K562 (cell line): ENCODE data around the gene PACSIN3. TPM values are rescaled to one million over a fixed set of nuclear protein-coding genes. Genes with fewer than 3 reads are reported as not detected.
A peak's percentile ranks its signal among the peaks of the same experiment; 100 is the strongest.

Experiments
- CTBP1 ChIP-seq: fragments of 450-650 bp; IDR thresholded peaks from 2 replicates; pipeline ENCODE4 v1.6.1; 2016; ENCODE audit warnings: borderline replicate concordance
- DACH1 ChIP-seq: fragments of 450-650 bp; IDR thresholded peaks from 2 replicates; pipeline ENCODE4 v1.6.1; 2018; ENCODE audit not compliant: partially characterized antibody
- E2F1 ChIP-seq: sonication (generic); formaldehyde crosslinking; IDR thresholded peaks from 2 replicates; pipeline ENCODE4 v1.8.1; 2023; ENCODE audit warnings: mild to moderate bottlenecking, missing genetic modification reagents, moderate library complexity
- FOSL1 ChIP-seq: fragments of 200-800 bp; sonication (Bioruptor generic); conservative IDR thresholded peaks from 2 replicates; pipeline ENCODE4 v1.6.1; 2016; ENCODE audit warnings: missing genetic modification characterization, missing compliant biosample characterization
- KAT7 ChIP-seq: sonication (generic); formaldehyde crosslinking; IDR thresholded peaks from 2 replicates; pipeline ENCODE4 v1.8.0; 2022; ENCODE audit warnings: missing genetic modification reagents, mild to moderate bottlenecking, borderline replicate concordance
- KDM1A ChIP-seq, 2 experiments: fragments of 450-650 bp; IDR thresholded peaks; 2 replicates each; pipeline ENCODE4 v1.6.1; 2016; ENCODE audit warnings: mild to moderate bottlenecking in 2 of 2
- KLF1 ChIP-seq: fragments of 450-650 bp; IDR thresholded peaks from 2 replicates; pipeline ENCODE4 v1.6.1; 2016; ENCODE audit warnings: missing genetic modification characterization, missing compliant biosample characterization
- SREBF1 ChIP-seq: fragments of 150-350 bp; IDR thresholded peaks from 2 replicates; pipeline ENCODE4 v1.6.1; 2014; ENCODE audit warnings: antibody characterized with exemption, low read depth, low read length, borderline replicate concordance
- SRSF9 ChIP-seq: fragments of 200-400 bp; formaldehyde crosslinking; IDR thresholded peaks from 2 replicates; pipeline ENCODE4 v1.6.1; 2017; ENCODE audit warnings: low read depth, low read length, borderline replicate concordance
- VEZF1 ChIP-seq: fragments of 200-800 bp; sonication (Bioruptor generic); IDR thresholded peaks from 2 replicates; pipeline ENCODE4 v1.6.1; 2017; ENCODE audit warnings: missing genetic modification characterization, missing compliant biosample characterization
- ZNF347 ChIP-seq: fragments of 450-650 bp; formaldehyde crosslinking; IDR thresholded peaks from 2 replicates; pipeline ENCODE4 v1.4.0; 2020; ENCODE audit warnings: low read depth, mild to moderate bottlenecking, moderate library complexity
- ZNF41 ChIP-seq: fragments of 250-450 bp; sonication (Bioruptor Pico); conservative IDR thresholded peaks from 2 replicates; pipeline ENCODE4 v1.4.0; 2020; ENCODE audit warnings: mild to moderate bottlenecking
- ZNF609 ChIP-seq: sonication (generic); formaldehyde crosslinking; IDR thresholded peaks from 2 replicates; pipeline ENCODE4 v1.8.1; 2023; ENCODE audit warnings: missing genetic modification reagents, mild to moderate bottlenecking, borderline replicate concordance
- ZNF830 ChIP-seq: fragments of 250-450 bp; sonication (Bioruptor Pico); IDR thresholded peaks from 2 replicates; pipeline ENCODE4 v1.5.0; 2021; ENCODE audit warnings: mild to moderate bottlenecking
- polyA plus RNA-seq, 8 experiments: library from polyadenylated mRNA; depleted of rRNA in 4 of 8; stranded (reverse) in 5 of 8; unstranded in 3 of 8; fragments of >200 nt; fragmentation: Nextera tagmentation in 2 of 8; fragmentation: Illumina TruSeq in 1 of 8; extraction: Ambion mirVana in 2 of 8; extraction: Trizol in 1 of 8; gene quantifications; 2 replicates each; pipeline versions ENCODE4 v1.2.1 to v1.2.3, GENCODE V29; 2011 to 2014; ENCODE audit warnings: inconsistent platforms in 1 of 8, missing spikeins in 1 of 8
- total RNA-seq, 7 experiments: library from RNA; depleted of rRNA in 6 of 7; stranded (reverse); fragments of >200 nt in 6 of 7; fragmentation: Illumina TruSeq in 2 of 7; extraction: Trizol in 2 of 7; gene quantifications; 2 replicates each; pipeline versions ENCODE4 v1.2.1 to v1.2.3, GENCODE V29; 2011 to 2021; ENCODE audit warnings: low replicate concordance in 1 of 7
- TF ChIP-seq, protein P1 (sequence below): sonication (generic); formaldehyde crosslinking; IDR thresholded peaks from 2 replicates; pipeline ENCODE4 v1.4.0; 2020; ENCODE audit warnings: mild to moderate bottlenecking, missing genetic modification reagents
- TF ChIP-seq, protein P2 (sequence below): fragments of 250-450 bp; sonication (Bioruptor Pico); IDR thresholded peaks from 2 replicates; pipeline ENCODE4 v1.8.0; 2022; ENCODE audit warnings: moderate library complexity, mild to moderate bottlenecking, inconsistent platforms

PACSIN3 gene
- total and polyA plus RNA-seq, 9 of the 15 experiments (the other 6 are each of a cell fraction or from before 2014, with no cell fraction given), result 0.13 to 18.1 (median 7.1) TPM

DNA sequence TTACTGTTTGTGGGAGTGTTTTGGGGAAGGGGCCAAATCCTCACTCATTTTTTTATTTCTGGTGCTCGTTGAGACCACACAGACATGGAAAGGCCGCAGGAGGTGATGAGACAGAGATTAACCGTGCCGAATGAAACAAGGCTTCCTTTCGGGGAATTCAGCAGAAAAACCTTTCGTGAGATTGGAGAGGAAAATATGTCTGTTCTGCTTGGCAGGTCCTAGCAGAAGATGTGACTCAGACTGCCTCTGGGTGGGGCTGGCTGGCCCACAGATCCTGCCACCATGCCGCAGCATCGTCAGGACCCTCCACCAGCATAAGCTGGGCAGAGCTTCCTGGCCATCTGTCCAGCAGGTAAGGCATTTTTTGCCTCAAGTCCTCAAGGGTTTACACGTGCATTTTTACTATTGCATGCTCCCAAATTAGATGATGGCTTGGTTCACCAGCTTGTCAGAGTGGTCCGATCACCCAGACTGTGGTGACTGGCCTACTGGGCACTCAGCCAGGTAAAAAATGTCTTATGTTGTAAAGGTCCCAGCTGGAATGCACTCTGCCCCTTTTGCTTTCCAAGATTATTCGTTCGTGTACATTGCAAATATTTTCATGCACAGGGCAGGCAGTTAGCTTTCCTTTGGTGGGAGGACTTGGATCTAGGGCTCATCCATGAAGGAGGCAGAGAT lies 30.0 kb upstream of the PACSIN3 start (continued):
- TF ChIP-seq E2F1 (CRISPR knock-in tag) (no peak), ZNF609 (CRISPR knock-in tag) (no peak), KLF1 (tag) (no peak), SRSF9 (no peak), FOSL1 (peak; percentile 62), VEZF1 (CRISPR knock-in tag) (peak; percentile 28; the same call in 1 of the 2 replicates), ZNF41 (no peak), ZNF347 (no peak), KDM1A (IDR thresholded peaks at IDR 0.05) (no peak), KAT7 (CRISPR knock-in tag) (no peak), ZNF830 (CRISPR knock-in tag) (no peak), CTBP1 (no peak), SREBF1 (no peak), DACH1 (no peak)
- TF ChIP-seq, protein P1, sequence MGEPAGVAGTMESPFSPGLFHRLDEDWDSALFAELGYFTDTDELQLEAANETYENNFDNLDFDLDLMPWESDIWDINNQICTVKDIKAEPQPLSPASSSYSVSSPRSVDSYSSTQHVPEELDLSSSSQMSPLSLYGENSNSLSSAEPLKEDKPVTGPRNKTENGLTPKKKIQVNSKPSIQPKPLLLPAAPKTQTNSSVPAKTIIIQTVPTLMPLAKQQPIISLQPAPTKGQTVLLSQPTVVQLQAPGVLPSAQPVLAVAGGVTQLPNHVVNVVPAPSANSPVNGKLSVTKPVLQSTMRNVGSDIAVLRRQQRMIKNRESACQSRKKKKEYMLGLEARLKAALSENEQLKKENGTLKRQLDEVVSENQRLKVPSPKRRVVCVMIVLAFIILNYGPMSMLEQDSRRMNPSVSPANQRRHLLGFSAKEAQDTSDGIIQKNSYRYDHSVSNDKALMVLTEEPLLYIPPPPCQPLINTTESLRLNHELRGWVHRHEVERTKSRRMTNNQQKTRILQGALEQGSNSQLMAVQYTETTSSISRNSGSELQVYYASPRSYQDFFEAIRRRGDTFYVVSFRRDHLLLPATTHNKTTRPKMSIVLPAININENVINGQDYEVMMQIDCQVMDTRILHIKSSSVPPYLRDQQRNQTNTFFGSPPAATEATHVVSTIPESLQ (CRISPR knock-in tag), result no peak
- TF ChIP-seq, protein P2, sequence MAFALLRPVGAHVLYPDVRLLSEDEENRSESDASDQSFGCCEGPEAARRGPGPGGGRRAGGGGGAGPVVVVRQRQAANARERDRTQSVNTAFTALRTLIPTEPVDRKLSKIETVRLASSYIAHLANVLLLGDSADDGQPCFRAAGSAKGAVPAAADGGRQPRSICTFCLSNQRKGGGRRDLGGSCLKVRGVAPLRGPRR (CRISPR knock-in tag), result no peak
